Psoas muscle (tissue), 8 donors: ENCODE results near the gene TRIP6. TPM values are rescaled to one million over a fixed set of nuclear protein-coding genes. Genes with fewer than 3 reads are reported as not detected.

Source experiments
- ATAC-seq, 4 donors: fragments of 200-7000 bp; cut with Tn5 transposase; one replicate each; pipeline ENCODE4 v1.9.1; 2020; ENCODE audit warnings: moderate library complexity in 3 of 4, mild to moderate bottlenecking in 2 of 4
- DNase-seq, 2 donors: peaks; one replicate each; pipeline ENCODE4 v3.0.0-alpha.2; 2020
- H3K27ac ChIP-seq: fragments of 200-600 bp; one replicate; pipeline ENCODE4 v1.8.0; 2022
- H3K27me3 ChIP-seq, 3 donors: fragments of 200-600 bp in 1 of 3; one replicate each; pipeline versions ENCODE4 v1.6.1 to v1.8.0; 2013 to 2022; ENCODE audit warnings: low read length in 2 of 3, mild to moderate bottlenecking in 2 of 3, moderate library complexity in 1 of 3; ENCODE audit not compliant: insufficient read depth in 3 of 3
- H3K36me3 ChIP-seq, 2 donors: fragments of 200-600 bp in 1 of 2; one replicate each; pipeline versions ENCODE4 v1.6.1 to v1.8.0; 2013 to 2022; ENCODE audit warnings: low read depth in 1 of 2, mild to moderate bottlenecking in 1 of 2, moderate library complexity in 1 of 2; ENCODE audit not compliant: insufficient read depth in 1 of 2
- H3K4me1 ChIP-seq: fragments of 200-600 bp; one replicate; pipeline ENCODE4 v1.8.0; 2022
- H3K4me3 ChIP-seq: fragments of 200-600 bp; one replicate; pipeline ENCODE4 v1.8.0; 2022; ENCODE audit warnings: mild to moderate bottlenecking
- H3K9me3 ChIP-seq: fragments of 200-600 bp; one replicate; pipeline ENCODE4 v1.8.0; 2022
- CTCF ChIP-seq: fragments of 200-600 bp; IDR thresholded peaks from one replicate; pipeline ENCODE4 v1.8.0; 2022; ENCODE audit warnings: antibody characterized with exemption
- WGBS, 3 donors: extraction: QIAGEN DNeasy Blood & Tissue Kit; methylation state at CpG; one replicate each; pipeline versions ENCODE4 v1.1.6 to v1.1.7; 2013; 5-methylcytosine and 5-hydroxymethylcytosine counted together
- intact Hi-C, 2 donors: fragments of 100-400 bp; cut with DNase I; formaldehyde crosslinking; loops; one replicate each; pipeline versions ENCODE4 v1.11.0 to v1.14.2; 2022
- polyA plus RNA-seq, 3 donors: library from polyadenylated mRNA; stranded (reverse); fragments of 200-250 nt; gene quantifications; one replicate each; pipeline ENCODE4 v1.2.3, GENCODE V29; 2013
- total RNA-seq, 4 donors: library from RNA; stranded (reverse); fragmentation: NEBNext Ultra II Directional in 2 of 4; extraction: Animal tissue kit (Norgen Biotek cat#: 25700) in 2 of 4; gene quantifications; one replicate each; pipeline versions ENCODE4 v1.2.1 to v1.2.4, GENCODE V29; 2021 to 2023
- donor health status: healthy with polysubstance abuse.
- donor health status: DM: no; HTN: no; CAD: no; lungs with moderate emphysema.
- donor health status: Bipolar disorder and iron deficiency.
- donor health status: healthy.
- donor health status: DM: yes; HTN: yes; CAD: no.
- donor health status: DM: no; HTN: no; CAD: no.
- donor health status: DM: no; HTN: no; CAD: no.
- donor health status: DM: yes; HTN: yes; CAD: no.

Gene TRIP6
- total and polyA plus RNA-seq, 7 donors, result 4.3 to 8.8 (median 6.2) TPM

DNA sequence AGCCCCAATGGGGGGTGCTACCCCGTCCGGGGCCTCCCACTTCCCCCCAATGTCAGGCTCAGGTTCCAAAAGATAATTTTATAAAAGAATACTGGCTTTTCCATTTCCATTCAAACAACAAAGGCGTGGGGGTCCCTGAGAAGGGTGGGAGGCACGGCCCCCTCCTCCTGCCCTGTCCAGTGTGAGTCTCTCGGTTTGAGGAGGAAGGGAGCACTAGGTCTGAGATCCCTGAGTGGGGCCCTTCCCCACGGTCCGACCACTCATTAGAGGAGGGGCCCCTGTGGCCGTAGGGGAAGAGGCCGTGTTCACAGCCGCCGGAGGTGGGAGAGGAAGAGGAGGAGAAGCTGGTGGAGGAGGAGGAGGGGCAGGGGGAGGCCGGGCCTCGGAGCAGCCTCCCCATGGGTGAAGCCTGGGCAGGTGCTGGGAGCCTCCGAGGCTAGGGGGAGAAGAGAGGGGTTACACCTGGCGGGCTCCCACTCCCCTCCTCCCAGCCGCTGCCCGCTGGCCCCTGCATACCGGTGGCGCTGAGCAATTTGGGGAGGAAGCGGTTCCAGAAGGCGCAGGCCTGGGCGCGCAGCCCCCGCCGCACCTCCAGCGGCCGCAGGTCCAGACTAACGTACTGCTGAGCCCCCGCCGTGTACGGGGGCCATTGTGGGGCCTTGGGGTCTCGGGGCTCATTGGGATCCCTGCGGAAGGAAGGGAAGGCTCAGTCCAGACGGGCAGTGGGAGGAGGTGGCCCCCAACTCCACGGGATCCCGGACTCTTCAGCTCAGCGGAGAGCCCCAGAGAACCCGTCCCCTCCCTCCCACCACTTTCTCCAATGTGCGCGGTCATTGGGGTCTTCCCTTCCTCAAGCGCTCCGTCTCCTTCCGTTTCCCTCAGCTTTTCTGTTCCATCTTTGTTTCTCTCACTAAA lies 23.7 kb downstream of the TRIP6 start:
- WGBS, 3 donors, result 27 to 39% (median 33%) methylated on average over 37 to 43 of the region's 43 CpGs
- no peak for ATAC-seq
- peak overlapping the region; percentile 89 for H3K27ac ChIP-seq
- TF ChIP-seq CTCF, result no peak
- peaks cover 36% of the 10 kb centered on the region for H3K4me1 ChIP-seq
- intact Hi-C loops, result no loop called here
- no peaks in the 10 kb centered on the region for H3K27me3 ChIP-seq
- H3K36me3 ChIP-seq, result peaks cover 5 to 28% of the 10 kb centered on the region in 2 donors
- peak in 1 of 2 donors; percentile 30 for DNase-seq
- no peaks in the 10 kb centered on the region for H3K9me3 ChIP-seq
- peak overlapping the region; percentile 77 for H3K4me3 ChIP-seq

DNA sequence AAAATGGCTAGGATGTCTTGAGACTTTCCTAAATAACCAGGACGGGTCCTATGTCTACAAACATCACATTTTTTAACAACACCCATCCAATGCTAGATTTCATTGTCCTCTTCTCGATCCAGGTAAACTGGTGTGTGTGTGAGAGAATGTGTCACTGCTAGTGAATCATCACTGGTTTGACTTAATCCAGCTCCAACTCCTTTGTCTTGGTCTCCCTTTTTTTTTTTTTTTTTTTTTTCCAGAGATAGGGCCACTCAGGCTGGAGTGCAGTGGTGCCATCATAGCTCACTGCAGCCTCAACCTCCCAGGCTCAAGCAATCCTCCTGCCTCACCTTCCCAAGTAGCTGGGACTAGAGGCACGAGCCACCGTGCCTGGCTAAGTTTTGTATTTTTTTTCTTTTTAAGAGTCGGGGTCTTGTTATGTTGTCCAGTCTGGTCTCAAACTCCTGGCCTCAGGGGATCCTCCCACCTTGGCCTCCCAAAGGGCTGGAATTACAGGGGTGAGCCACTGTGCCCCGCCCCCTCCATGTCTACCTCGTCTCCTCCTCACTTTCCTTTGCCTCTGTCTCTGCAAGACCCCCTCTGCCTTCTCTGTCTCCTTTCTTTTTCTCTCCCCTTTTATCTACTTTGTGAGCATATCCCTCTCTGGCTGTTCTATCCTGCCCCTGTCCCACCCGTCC lies 24.5 kb downstream of the TRIP6 start:
- WGBS, 3 donors, result 73 to 78% (median 73%) methylated on average over 8 of the region's 8 CpGs
- peaks cover 36% of the 10 kb centered on the region for H3K4me1 ChIP-seq

DNA sequence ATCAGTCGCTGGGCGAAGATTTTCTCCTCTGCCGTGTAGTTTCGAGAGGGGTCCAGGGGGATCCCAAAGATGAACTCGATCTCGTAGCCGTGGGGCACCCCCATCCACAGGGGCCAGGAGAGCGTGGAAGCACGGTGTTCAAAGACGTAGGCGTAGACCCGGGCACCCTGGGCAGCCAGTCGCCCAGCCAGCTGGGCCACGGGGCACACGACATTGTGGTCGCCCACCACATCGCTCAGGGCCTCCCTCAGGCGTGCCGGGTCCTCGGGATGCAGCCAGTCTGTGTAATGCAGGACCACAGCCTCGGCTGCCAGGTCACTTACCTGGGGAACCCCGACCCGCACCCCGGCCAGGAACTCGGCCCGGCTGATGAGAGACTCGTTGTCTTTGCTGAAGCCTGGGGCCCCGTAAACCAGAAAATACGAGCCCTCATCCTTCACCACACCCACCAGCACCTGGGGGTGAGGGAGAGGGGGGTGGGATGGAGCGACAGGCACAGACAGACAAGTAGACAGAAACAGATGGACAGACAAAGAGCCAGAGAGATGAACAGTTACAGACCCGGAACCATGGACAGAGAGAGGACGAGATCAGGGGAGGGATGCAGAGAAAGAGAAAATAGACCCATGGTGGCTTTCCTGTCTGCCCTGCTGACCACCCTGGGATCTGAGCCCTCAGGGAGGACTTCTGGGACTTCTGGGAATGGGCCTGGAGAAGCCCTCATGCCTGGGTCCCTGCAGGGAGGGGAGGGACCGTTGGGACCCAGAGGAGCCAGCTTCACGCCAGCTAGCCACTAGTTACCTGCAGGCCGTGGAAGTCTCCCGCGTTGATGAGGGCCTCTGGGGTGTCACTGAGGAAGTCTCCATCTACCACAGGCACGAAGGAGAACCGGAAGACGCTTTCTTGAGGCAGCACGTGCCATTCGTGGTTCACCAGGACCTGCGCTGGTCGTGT lies 25.5 kb downstream of the TRIP6 start:
- no peaks in the 10 kb centered on the region for H3K9me3 ChIP-seq
- no peak for ATAC-seq
- H3K27ac ChIP-seq, result peak overlapping the region; percentile 85
- TF ChIP-seq CTCF, result no peak
- H3K4me3 ChIP-seq, result peak overlapping the region; percentile 79
- no peak for DNase-seq
- peaks cover 0 to 6% (median 0%) of the 10 kb centered on the region in 3 donors for H3K27me3 ChIP-seq
- WGBS, 3 donors, result 76 to 86% (median 81%) methylated on average over 44 of the region's 44 CpGs
- H3K36me3 ChIP-seq, result peaks cover 0 to 11% of the 10 kb centered on the region in 2 donors
- peaks cover 34% of the 10 kb centered on the region for H3K4me1 ChIP-seq
- intact Hi-C loops, result no loop called here

More for the DNA sequence above, 24.5 kb downstream of the TRIP6 start:
- Histone ChIP-seq H3K4me3 (no peak overlapping the region), H3K27ac (no peak overlapping the region), H3K27me3 (peaks cover 0 to 6% (median 0%) of the 10 kb centered on the region in 3 donors), H3K9me3 (no peaks in the 10 kb centered on the region), H3K36me3 (peaks cover 0 to 20% of the 10 kb centered on the region in 2 donors)
- DNase-seq, result no peak
- TF ChIP-seq CTCF, result no peak
- no peak for ATAC-seq
- intact Hi-C loops, result no loop called here

GRCh38 chr7:100893318-100893895 lies 26.2 kb downstream of the TRIP6 start:
- Histone ChIP-seq H3K27ac (peak overlapping the region; percentile 85), H3K27me3 (peaks cover 0 to 6% (median 0%) of the 10 kb centered on the region in 3 donors), H3K4me3 (peak overlapping the region; percentile 79), H3K4me1 (peaks cover 28% of the 10 kb centered on the region), H3K9me3 (no peaks in the 10 kb centered on the region), H3K36me3 (peaks cover 0 to 3% of the 10 kb centered on the region in 2 donors)
- no peak for ATAC-seq
- intact Hi-C loops, result no loop called here
- TF ChIP-seq CTCF, result no peak
- DNase-seq, result no peak
- 68 to 80% (median 71%) methylated on average over 32 of the region's 32 CpGs for WGBS, 3 donors
